Thyroid gland (tissue), 4 donors: ENCODE results near the gene CUL9. TPM values are rescaled to one million over a fixed set of nuclear protein-coding genes. Genes with fewer than 3 reads are reported as not detected.

Experiments used
- DNase-seq, 2 donors: peaks; one replicate each; pipeline ENCODE4 v3.0.0-alpha.2; 2019
- H3K27ac ChIP-seq, 3 donors: fragments of 200-600 bp; sonication (generic); 1 replicate in 2 of 3; 2 replicates in 1 of 3; pipeline ENCODE4 v1.5.1; 2016 to 2019; ENCODE audit warnings: mild to moderate bottlenecking in 1 of 3, moderate library complexity in 1 of 3
- H3K27me3 ChIP-seq: fragments of 200-600 bp; sonication (generic); one replicate; pipeline ENCODE4 v1.5.1; 2019
- H3K36me3 ChIP-seq, 2 donors: fragments of 200-600 bp; sonication (generic); one replicate each; pipeline ENCODE4 v1.5.1; 2016 to 2019
- H3K4me1 ChIP-seq, 2 donors: fragments of 200-600 bp; sonication (generic); one replicate each; pipeline ENCODE4 v1.5.1; 2017 to 2019
- H3K4me3 ChIP-seq, 3 donors: fragments of 200-600 bp; sonication (generic); replicated peaks in 1 of 3; 1 replicate in 2 of 3; 2 replicates in 1 of 3; pipeline ENCODE4 v1.5.1; 2016; ENCODE audit warnings: mild to moderate bottlenecking in 1 of 3
- H3K9me3 ChIP-seq: fragments of 200-600 bp; sonication (generic); one replicate; pipeline ENCODE4 v1.5.1; 2017
- CTCF ChIP-seq, 6 experiments: fragments of 200-600 bp in 3 of 6; fragments of 450-650 bp in 3 of 6; sonication (generic) in 3 of 6; IDR thresholded peaks; one replicate each; pipeline ENCODE4 v1.5.1; 2016 to 2019; ENCODE audit warnings: antibody characterized with exemption in 6 of 6, mild to moderate bottlenecking in 2 of 6, inconsistent platforms in 1 of 6, moderate library complexity in 1 of 6
- POLR2A ChIP-seq, 2 donors: fragments of 450-650 bp; IDR thresholded peaks; one replicate each; pipeline ENCODE4 v1.6.1; 2017; ENCODE audit warnings: antibody characterized with exemption in 2 of 2, mild to moderate bottlenecking in 2 of 2, moderate library complexity in 1 of 2
- WGBS, 2 donors: methylation state at CpG; one replicate each; pipeline ENCODE4 v1.1.5; 2017; 5-methylcytosine and 5-hydroxymethylcytosine counted together
- intact Hi-C: fragments of 100-400 bp; cut with DNase I; formaldehyde crosslinking; loops from one replicate; pipeline ENCODE4 v1.15.1; 2023
- total RNA-seq, 4 donors: library from RNA; depleted of rRNA; stranded (reverse); fragments of >200 nt; gene quantifications; one replicate each; pipeline ENCODE4 v1.2.3, GENCODE V29; 2016

Gene CUL9
- total RNA-seq, 4 donors from 2014 or later, result 39.7 to 63.3 (median 59.0) TPM

DNA sequence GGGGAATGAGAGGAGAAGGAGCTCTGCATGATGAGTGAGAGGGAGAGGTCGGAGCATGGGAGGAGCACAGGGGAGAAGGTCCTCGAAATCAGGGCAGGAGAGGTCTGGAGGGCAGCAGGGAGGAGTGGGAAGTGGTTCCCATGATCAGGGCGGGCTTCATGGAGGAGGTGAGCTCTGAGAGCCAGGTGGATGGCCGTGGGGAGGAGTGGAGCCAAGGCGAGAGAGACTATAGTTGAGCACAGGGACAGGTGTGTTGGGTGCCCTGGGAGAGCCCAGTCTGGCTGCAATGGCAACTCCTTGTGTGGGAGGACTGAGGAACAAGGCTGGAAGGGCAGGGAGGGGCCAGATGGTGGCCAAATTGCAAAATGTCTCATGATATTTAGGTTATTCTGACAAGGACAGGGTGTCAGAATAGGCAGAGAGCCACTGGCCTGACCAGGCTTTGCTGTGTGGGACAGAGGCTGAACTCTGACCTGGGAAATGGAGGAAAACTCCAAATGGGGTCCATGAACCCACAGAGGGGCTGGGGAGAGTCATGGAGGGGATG lies 82.7 kb downstream of the CUL9 start:
- no peaks in the 10 kb centered on the region for H3K9me3 ChIP-seq
- H3K27ac ChIP-seq, result no peak overlapping the region
- H3K27me3 ChIP-seq, result no peaks in the 10 kb centered on the region
- TF ChIP-seq CTCF (IDR thresholded peaks at IDR 0.05) (no peak), POLR2A (IDR thresholded peaks at IDR 0.05) (no peak)
- no peak for DNase-seq
- H3K4me3 ChIP-seq, result no peak overlapping the region
- peaks cover 8 to 19% of the 10 kb centered on the region in 2 donors for H3K4me1 ChIP-seq
- 87 to 88% methylated on average over 5 of the region's 5 CpGs for WGBS, 2 donors
- H3K36me3 ChIP-seq, result no peaks in the 10 kb centered on the region
- intact Hi-C loops, result loop anchor here (5.0 kb wide), 2 partner anchors 73 to 243 kb away; no protein-coding TSS in a partner anchor

DNA sequence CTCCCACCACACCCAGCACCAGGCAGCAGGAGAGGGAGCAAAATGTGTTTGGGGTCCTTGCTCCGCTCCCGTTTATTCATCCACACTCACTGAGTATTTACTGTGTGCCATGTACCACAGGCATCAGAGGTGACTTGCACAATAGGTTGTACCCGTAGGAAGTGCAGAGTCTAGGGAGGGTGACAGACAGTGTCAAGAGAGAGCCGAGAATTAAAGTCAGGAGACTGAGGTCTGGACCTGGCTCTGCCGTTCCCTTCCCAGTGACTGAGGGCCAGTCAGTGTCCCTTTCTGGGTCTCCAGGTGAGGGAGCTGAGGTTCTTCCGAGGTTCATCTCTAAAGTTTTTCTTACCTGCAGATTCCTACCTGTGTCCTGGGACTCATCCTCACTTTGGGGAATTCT lies 83.6 kb downstream of the CUL9 start:
- intact Hi-C loops, result no loop called here
- no peak overlapping the region for H3K4me3 ChIP-seq
- peaks cover 14 to 28% of the 10 kb centered on the region in 2 donors for H3K4me1 ChIP-seq
- DNase-seq, result no peak
- 75 to 89% methylated on average over 4 to 6 of the region's 6 CpGs for WGBS, 2 donors
- H3K27me3 ChIP-seq, result no peaks in the 10 kb centered on the region
- H3K27ac ChIP-seq, result no peak overlapping the region
- H3K9me3 ChIP-seq, result no peaks in the 10 kb centered on the region
- H3K36me3 ChIP-seq, result no peaks in the 10 kb centered on the region
- TF ChIP-seq POLR2A (IDR thresholded peaks at IDR 0.05) (no peak), CTCF (IDR thresholded peaks at IDR 0.05) (no peak)

DNA sequence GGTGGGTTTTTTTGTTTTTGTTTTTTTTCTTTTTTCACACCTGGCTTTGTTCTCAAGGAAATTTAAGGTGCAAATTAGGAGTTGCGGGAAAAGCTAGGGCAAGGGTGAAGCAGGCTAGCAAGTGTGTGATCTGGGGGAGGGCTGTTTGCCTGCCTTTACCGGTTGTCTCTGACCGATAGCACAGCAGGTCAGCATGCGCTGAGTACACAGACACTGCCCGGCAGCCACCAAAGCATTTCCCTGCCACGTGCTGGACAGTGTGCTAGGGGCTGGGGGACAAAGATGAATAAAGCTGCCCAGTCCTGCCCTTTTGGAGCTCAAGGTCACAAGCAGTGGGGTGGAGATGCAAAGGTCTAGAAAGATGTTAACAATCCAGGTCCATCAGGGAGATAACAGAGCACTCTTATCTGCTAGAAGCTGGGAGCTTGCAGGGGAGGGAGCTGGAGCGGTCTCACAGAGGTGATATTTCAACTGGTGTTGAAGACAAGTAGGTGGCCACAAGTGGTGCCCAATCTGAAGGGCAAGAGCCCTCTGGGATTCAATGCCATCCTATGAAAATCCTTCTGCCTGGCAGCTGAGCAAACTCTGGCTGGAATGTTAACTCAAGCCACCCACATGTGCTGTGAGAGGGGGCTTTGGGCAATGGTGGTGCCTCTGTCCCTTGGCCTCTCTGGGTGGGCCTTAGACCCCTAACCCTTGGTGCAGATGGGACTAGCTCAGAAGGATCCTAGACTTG lies 85.8 kb downstream of the CUL9 start:
- TF ChIP-seq POLR2A (IDR thresholded peaks at IDR 0.05), result no peak
- no peak for TF ChIP-seq CTCF (IDR thresholded peaks at IDR 0.05)
- Histone ChIP-seq H3K4me1 (peaks cover 23 to 37% of the 10 kb centered on the region in 2 donors), H3K36me3 (no peaks in the 10 kb centered on the region), H3K9me3 (no peaks in the 10 kb centered on the region), H3K4me3 (no peak overlapping the region), H3K27me3 (no peaks in the 10 kb centered on the region), H3K27ac (peak overlapping the region in 1 of 3 donors; percentile 21)
- intact Hi-C loops, result no loop called here
- WGBS, 2 donors, result 81 to 83% methylated on average over 7 of the region's 7 CpGs
- DNase-seq, result no peak

DNA sequence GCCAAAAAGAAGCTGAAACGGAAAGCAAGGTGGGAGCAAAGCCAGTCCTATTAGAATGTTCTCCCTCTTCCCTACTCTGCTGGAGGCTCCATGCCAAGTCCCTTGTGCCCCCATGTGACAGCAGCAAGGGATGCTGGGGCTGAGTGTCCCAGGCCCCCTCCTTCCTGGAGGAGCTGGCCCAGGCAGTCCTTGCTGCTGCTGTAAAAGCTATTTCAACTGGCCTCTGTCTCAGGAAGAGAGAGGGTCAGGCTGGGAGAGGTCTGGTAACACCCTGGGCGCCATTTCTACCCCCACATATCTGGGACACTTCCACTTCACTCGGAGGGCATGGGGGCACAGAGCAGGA lies 86.3 kb downstream of the CUL9 start:
- H3K4me3 ChIP-seq, result no peak overlapping the region
- WGBS, 2 donors, result 44 to 54% methylated on average over 2 to 3 of the region's 3 CpGs
- intact Hi-C loops, result no loop called here
- DNase-seq, result peak; percentile 54 to 59
- peaks cover 23 to 37% of the 10 kb centered on the region in 2 donors for H3K4me1 ChIP-seq
- no peaks in the 10 kb centered on the region for H3K36me3 ChIP-seq
- H3K9me3 ChIP-seq, result no peaks in the 10 kb centered on the region
- H3K27ac ChIP-seq, result peak overlapping the region in 1 of 3 donors; percentile 34
- TF ChIP-seq POLR2A (IDR thresholded peaks at IDR 0.05) (no peak), CTCF (IDR thresholded peaks at IDR 0.05) (no peak)
- no peaks in the 10 kb centered on the region for H3K27me3 ChIP-seq

GRCh38 chr6:43268782-43269272 lies 86.8 kb downstream of the CUL9 start:
- Histone ChIP-seq H3K27ac (peak overlapping the region in 1 of 3 donors; percentile 6), H3K4me1 (peaks cover 23 to 37% of the 10 kb centered on the region in 2 donors), H3K27me3 (no peaks in the 10 kb centered on the region), H3K9me3 (no peaks in the 10 kb centered on the region), H3K36me3 (no peaks in the 10 kb centered on the region), H3K4me3 (no peak overlapping the region)
- TF ChIP-seq POLR2A (IDR thresholded peaks at IDR 0.05) (no peak), CTCF (IDR thresholded peaks at IDR 0.05) (no peak)
- intact Hi-C loops, result no loop called here
- no peak for DNase-seq
- WGBS, 2 donors, result 69 to 80% methylated on average over 10 of the region's 10 CpGs
